GM21619 (cell line): ENCODE results near the gene POFUT1.

ENCODE experiments used
- ATAC-seq: cut with Tn5 transposase; IDR thresholded peaks from one replicate; pipeline ENCODE4 v1.9.1; 2021; ENCODE audit not compliant: unreplicated experiment

The POFUT1 gene

GRCh38 chr20:32205843-32206759, 1.6 kb upstream of the POFUT1 start:
- no peak for ATAC-seq

GRCh38 chr20:32206760-32207625, 687 bp upstream of the POFUT1 start:
- ATAC-seq: peak; percentile 2

- ATAC-seq: no peak
Observed at GRCh38 chr20:32208499-32209154, 947 bp downstream of the POFUT1 start.

- no peak for ATAC-seq
Observed at GRCh38 chr20:32209850-32210605, 2.3 kb downstream of the POFUT1 start.

GRCh38 chr20:32213870-32214269, 6.2 kb downstream of the POFUT1 start:
- ATAC-seq: no peak

GRCh38 chr20:32215147-32215546, 7.5 kb downstream of the POFUT1 start:
- no peak for ATAC-seq

- ATAC-seq: no peak
Observed at GRCh38 chr20:32215729-32216128, 8.0 kb downstream of the POFUT1 start.

GRCh38 chr20:32216179-32217142, 8.8 kb downstream of the POFUT1 start:
- ATAC-seq: no peak

GRCh38 chr20:32218156-32218900, 10.6 kb downstream of the POFUT1 start:
- no peak for ATAC-seq

- no peak for ATAC-seq
Observed at GRCh38 chr20:32224463-32224862, 16.8 kb downstream of the POFUT1 start.

GRCh38 chr20:32226391-32226790, 18.7 kb downstream of the POFUT1 start:
- no peak for ATAC-seq

GRCh38 chr20:32227306-32227705, 19.6 kb downstream of the POFUT1 start:
- ATAC-seq: no peak

GRCh38 chr20:32227744-32228688, 20.3 kb downstream of the POFUT1 start:
- ATAC-seq: no peak

GRCh38 chr20:32229251-32229747, 21.6 kb downstream of the POFUT1 start:
- no peak for ATAC-seq

- ATAC-seq: no peak
Observed at GRCh38 chr20:32230707-32231106, 23.0 kb downstream of the POFUT1 start.

GRCh38 chr20:32231245-32231644, 23.6 kb downstream of the POFUT1 start:
- no peak for ATAC-seq

GRCh38 chr20:32231847-32232246, 24.2 kb downstream of the POFUT1 start:
- no peak for ATAC-seq
